B cell (primary cell): Measurements from ENCODE around the gene STARD3NL. TPM values are rescaled to one million over a fixed set of nuclear protein-coding genes. Genes with fewer than 3 reads are reported as not detected.

Source experiments
- ATAC-seq: fragments of 200-7000 bp; cut with Tn5 transposase; one replicate; pipeline ENCODE4 v1.10.0; 2021; ENCODE audit warnings: low read depth, mild to moderate bottlenecking, moderate number of reproducible peaks, moderate library complexity
- CTCF ChIA-PET: fragments of 350-600 bp; sonication (Branson Sonifier 250); formaldehyde crosslinking; loops from one replicate; lab custom pipeline; 2021; ENCODE audit warnings: antibody characterized with exemption, inconsistent platforms; lab: Charles Lee
- POLR2A ChIA-PET: fragments of 350-600 bp; sonication (Branson Sonifier 250); formaldehyde crosslinking; loops from one replicate; lab custom pipeline; 2021; ENCODE audit warnings: antibody characterized with exemption; lab: Charles Lee
- DNase-seq: peaks from one replicate; pipeline ENCODE4 v3.0.0; 2013
- H2AFZ ChIP-seq: 2 replicates; pipeline ENCODE4 v1.6.1; 2012; ENCODE audit warnings: mild to moderate bottlenecking, low read depth, low read length; ENCODE audit not compliant: insufficient read depth, poor library complexity, severe bottlenecking
- H3K27ac ChIP-seq, 2 donors: 1 replicate in 1 of 2; 2 replicates in 1 of 2; pipeline ENCODE4 v1.5.1; 2012 to 2013; ENCODE audit warnings: low read length in 2 of 2, mild to moderate bottlenecking in 2 of 2, moderate library complexity in 1 of 2
- H3K27me3 ChIP-seq, 4 experiments: fragments of 200-600 bp in 1 of 4; sonication (generic) in 1 of 4; replicated peaks in 1 of 4; 1 replicate in 2 of 4; 2 replicates in 2 of 4; pipeline versions ENCODE4 v1.6.1 to v1.7.0; 2013 to 2016; ENCODE audit warnings: low read length in 3 of 4, mild to moderate bottlenecking in 2 of 4, mixed read lengths in 1 of 4, moderate library complexity in 1 of 4; ENCODE audit not compliant: insufficient read depth in 4 of 4, control insufficient read depth in 3 of 4; ENCODE audit errors: control extremely low read depth in 1 of 4
- H3K36me3 ChIP-seq, 2 experiments: replicated peaks in 1 of 2; 1 replicate in 1 of 2; 2 replicates in 1 of 2; pipeline versions ENCODE4 v1.6.1 to v1.7.1; 2013; ENCODE audit warnings: low read length in 1 of 2; ENCODE audit not compliant: insufficient read depth in 2 of 2, control insufficient read depth in 1 of 2; ENCODE audit errors: control extremely low read depth in 1 of 2, extremely low read depth in 1 of 2
- H3K4me1 ChIP-seq, 2 donors: fragments of 200-600 bp in 1 of 2; sonication (generic) in 1 of 2; 1 replicate in 1 of 2; 2 replicates in 1 of 2; pipeline versions ENCODE4 v1.5.1 to v1.6.1; 2013 to 2017; ENCODE audit warnings: low read length in 2 of 2; ENCODE audit not compliant: control insufficient read depth in 2 of 2, insufficient read depth in 2 of 2
- H3K4me2 ChIP-seq: replicated peaks from 2 replicates; pipeline ENCODE3; 2012; ENCODE audit warnings: mild to moderate bottlenecking, low read depth, low read length; ENCODE audit not compliant: poor library complexity, severe bottlenecking
- H3K4me3 ChIP-seq, 5 experiments: fragments of 200-600 bp in 1 of 5; sonication (generic) in 1 of 5; 1 replicate in 3 of 5; 2 replicates in 2 of 5; pipeline versions ENCODE4 v1.5.1 to v1.7.0; 2011 to 2016; ENCODE audit warnings: low read length in 4 of 5, mild to moderate bottlenecking in 4 of 5, low read depth in 2 of 5, control low read depth in 1 of 5, moderate library complexity in 1 of 5; ENCODE audit not compliant: insufficient read depth in 1 of 5; ENCODE audit errors: control extremely low read depth in 1 of 5, extremely low read depth in 1 of 5
- H3K79me2 ChIP-seq: fragments of 200-600 bp; sonication (generic); one replicate; pipeline ENCODE4 v1.6.0; 2016; ENCODE audit warnings: low read length; ENCODE audit not compliant: control insufficient read depth, insufficient read depth
- H3K9ac ChIP-seq: fragments of 200-600 bp; sonication (generic); 2 replicates; pipeline ENCODE4 v1.6.1; 2017; ENCODE audit warnings: mild to moderate bottlenecking, low read length, moderate library complexity
- H3K9me3 ChIP-seq, 3 donors: one replicate each; pipeline versions ENCODE4 v1.6.1 to v1.7.1; 2013; ENCODE audit warnings: low read length in 2 of 3; ENCODE audit not compliant: control insufficient read depth in 2 of 3, insufficient read depth in 1 of 3; ENCODE audit errors: control extremely low read depth in 1 of 3
- H4K20me1 ChIP-seq: 2 replicates; pipeline ENCODE4 v1.6.0; 2012; ENCODE audit warnings: mild to moderate bottlenecking, low read length; ENCODE audit not compliant: insufficient read depth, control insufficient read depth, poor library complexity, severe bottlenecking
- H3K27ac Mint-ChIP-seq: one replicate; pipeline ENCODE4 v1.8.0; 2021; ENCODE audit warnings: mixed read lengths
- H3K27me3 Mint-ChIP-seq: one replicate; pipeline ENCODE4 v1.8.0; 2021; ENCODE audit warnings: mixed read lengths
- H3K4me1 Mint-ChIP-seq: one replicate; pipeline ENCODE4 v1.8.0; 2021; ENCODE audit warnings: mixed read lengths
- H3K4me3 Mint-ChIP-seq: one replicate; pipeline ENCODE4 v1.8.0; 2021; ENCODE audit warnings: mixed read lengths
- H3K9me3 Mint-ChIP-seq: one replicate; pipeline ENCODE4 v1.8.0; 2022; ENCODE audit warnings: mixed read lengths; ENCODE audit not compliant: insufficient read depth
- CTCF ChIP-seq: fragments of 200-600 bp; IDR thresholded peaks from one replicate; pipeline ENCODE4 v1.8.0; 2022; ENCODE audit warnings: antibody characterized with exemption, mild to moderate bottlenecking
- EZH2 ChIP-seq: IDR thresholded peaks from 2 replicates; pipeline ENCODE4 v1.6.1; 2012; ENCODE audit warnings: borderline replicate concordance, low read depth, mild to moderate bottlenecking, moderate library complexity, low read length; ENCODE audit not compliant: insufficient read depth, poor library complexity, severe bottlenecking
- WGBS: methylation state at CpG from one replicate; pipeline ENCODE4 v1.1.5; 2013; ENCODE audit warnings: missing lambda C conversion rate; ENCODE audit not compliant: insufficient coverage; 5-methylcytosine and 5-hydroxymethylcytosine counted together
- intact Hi-C: fragments of 100-400 bp; cut with micrococcal nuclease; formaldehyde crosslinking; loops from one replicate; pipeline ENCODE4 v1.10.0; 2022
- polyA plus RNA-seq: library from polyadenylated mRNA; depleted of rRNA; stranded (reverse); fragments of >200 nt; gene quantifications from 2 replicates; pipeline ENCODE4 v1.2.3, GENCODE V29; 2012
- total RNA-seq, 2 donors: library from RNA; stranded (reverse); fragments of 120-200 nt in 1 of 2; gene quantifications; 1 replicate in 1 of 2; 2 replicates in 1 of 2; pipeline versions ENCODE4 v1.2.3 to v1.2.4, GENCODE V29; 2013 to 2022

Gene STARD3NL
- total and polyA plus RNA-seq, 2 donors (not counting 1 experiment from before 2014, with no cell fraction given): 13.4 to 24.5 TPM

- intact Hi-C loops: loop anchor here (1.0 kb wide), 2 partner anchors 37 to 159 kb away; partner anchors contain the start of gene STARD3NL
- Histone ChIP-seq H3K27ac (no peak overlapping the region), H3K4me1 (peaks cover 4 to 9% of the 10 kb centered on the region in 2 donors), H3K9ac (no peak overlapping the region), H3K4me3 (no peak overlapping the region), H3K79me2 (no peaks in the 10 kb centered on the region), H3K9me3 (no peaks in the 10 kb centered on the region), H3K36me3 (peaks cover 1 to 36% of the 10 kb centered on the region in 2 experiments), H3K27me3 (no peaks in the 10 kb centered on the region), H2AFZ (no peak overlapping the region), H4K20me1 (no peaks in the 10 kb centered on the region), H3K4me2 (no peak overlapping the region)
- H3K9me3 Mint-ChIP-seq: no peaks in the 10 kb centered on the region
- no peak for DNase-seq
- ChIA-PET CTCF (interaction anchor here (0.6 to 4.0 kb wide), 43 partner anchors 8 to 1823 kb away, joined by 3 to 49 read pairs (median 5); no protein-coding TSS in a partner anchor), POLR2A (no interaction called here)
- TF ChIP-seq CTCF (no peak), EZH2 (no peak)
- H3K4me3 Mint-ChIP-seq: no peak overlapping the region
- H3K4me1 Mint-ChIP-seq: peaks cover 7% of the 10 kb centered on the region
- no peak for ATAC-seq
- H3K27ac Mint-ChIP-seq: no peak overlapping the region
- no peaks in the 10 kb centered on the region for H3K27me3 Mint-ChIP-seq
- no CpG with 5 or more reads among the region's 1 CpG for WGBS
Observed at GRCh38 chr7:38215115-38215514, 37.1 kb downstream of the STARD3NL start.
